K562 (cell line): Measurements from ENCODE around the gene BBOX1. TPM values are rescaled to one million over a fixed set of nuclear protein-coding genes. Genes with fewer than 3 reads are reported as not detected.

Experiments used
- ATAC-seq: fragments of 200-7000 bp; cut with Tn5 transposase; 3 replicates; pipeline ENCODE4 v1.9.1; 2020; ENCODE audit warnings: moderate library complexity
- BruUV-seq: library from RNA; stranded (reverse); fragments of 400-500 nt; replicated peaks from 2 replicates; lab custom pipeline; 2021; lab: Mats Ljungman, UMichigan
- CTCF ChIA-PET: fragments of 300-600 bp; formaldehyde crosslinking; extraction: SDS; loops from one replicate; lab custom pipeline; 2021; ENCODE audit warnings: low intra/inter-chr PET ratio; lab: Yijun Ruan, JAX
- POLR2A ChIA-PET: fragments of 300-600, 350-650 bp; sonication (Branson Sonifier 250); formaldehyde crosslinking; extraction: SDS; loops from one replicate; lab custom pipeline; 2021; ENCODE audit warnings: antibody characterized with exemption, inconsistent platforms; lab: Yijun Ruan, JAX
- DNase-seq, 4 experiments: peaks; one replicate each; pipeline versions ENCODE4 v3.0.0 to v3.0.0-alpha.2; 2011 to 2018; ENCODE audit warnings: low spot score in 3 of 4, mixed read lengths in 3 of 4; ENCODE audit errors: extremely low read depth in 1 of 4
- FAIRE-seq: peaks from 2 replicates; lab custom pipeline; 2011; peaks lifted over from hg19 to GRCh38; lab: Jason Lieb, UNC
- H2AFZ ChIP-seq: 2 replicates; pipeline ENCODE4 v1.6.0; 2011; ENCODE audit warnings: low read depth, low read length, control low read depth, inconsistent platforms
- H3K27ac ChIP-seq: fragments of 200-600 bp; 3 replicates; pipeline ENCODE4 v1.8.0; 2011; ENCODE audit warnings: low read depth, mild to moderate bottlenecking, control low read depth, inconsistent platforms, low read length, moderate library complexity, mixed read lengths; ENCODE audit errors: extremely low read depth
- H3K27me3 ChIP-seq, 2 experiments: fragments of 300-600 bp in 1 of 2; 2 replicates in 1 of 2; 3 replicates in 1 of 2; pipeline versions ENCODE4 v1.6.0 to v1.8.0; 2011; ENCODE audit warnings: inconsistent platforms in 2 of 2, low read length in 2 of 2, mild to moderate bottlenecking in 1 of 2, mixed read lengths in 1 of 2, moderate library complexity in 1 of 2; ENCODE audit not compliant: control insufficient read depth in 2 of 2, insufficient read depth in 2 of 2
- H3K36me3 ChIP-seq: fragments of 300-600 bp; 3 replicates; pipeline ENCODE4 v1.8.0; 2011; ENCODE audit warnings: mild to moderate bottlenecking, low read length, inconsistent platforms; ENCODE audit not compliant: control insufficient read depth, insufficient read depth
- H3K4me1 ChIP-seq, 2 experiments: fragments of 200-600 bp in 1 of 2; replicated peaks in 1 of 2; 2 replicates in 1 of 2; 3 replicates in 1 of 2; pipeline versions ENCODE4 v1.5.1 to v1.8.0; 2011; ENCODE audit warnings: inconsistent platforms in 2 of 2, low read length in 2 of 2, mild to moderate bottlenecking in 1 of 2, mixed read lengths in 1 of 2, moderate library complexity in 1 of 2; ENCODE audit not compliant: control insufficient read depth in 2 of 2, insufficient read depth in 2 of 2
- H3K4me2 ChIP-seq: 2 replicates; pipeline ENCODE4 v1.6.1; 2011; ENCODE audit warnings: low read length, control low read depth, inconsistent platforms, mixed read lengths; ENCODE audit not compliant: insufficient read depth
- H3K4me3 ChIP-seq: fragments of 200-600 bp; sonication (generic), shearing (Covaris generic); 2 replicates; pipeline ENCODE4 v1.5.1; 2016; ENCODE audit warnings: control low read depth, inconsistent platforms
- H3K79me2 ChIP-seq: fragments of 200-600 bp; 3 replicates; pipeline ENCODE4 v1.8.0; 2011; ENCODE audit warnings: low read length, inconsistent platforms; ENCODE audit not compliant: control insufficient read depth, insufficient read depth
- H3K9ac ChIP-seq, 2 experiments: 2 replicates each; pipeline versions ENCODE4 v1.6.0 to v1.6.1; 2011; ENCODE audit warnings: low read depth in 2 of 2, low read length in 2 of 2, control low read depth in 1 of 2, inconsistent platforms in 1 of 2, mild to moderate bottlenecking in 1 of 2, mixed read lengths in 1 of 2; ENCODE audit not compliant: insufficient read depth in 1 of 2
- H3K9me1 ChIP-seq: one replicate; pipeline ENCODE4 v1.6.0; 2011; ENCODE audit warnings: inconsistent platforms, mild to moderate bottlenecking, low read length, moderate library complexity; ENCODE audit not compliant: control insufficient read depth, insufficient read depth
- H3K9me3 ChIP-seq: replicated peaks from 2 replicates; pipeline ENCODE4 v1.5.1; 2011; ENCODE audit warnings: low read depth, low read length, inconsistent platforms; ENCODE audit not compliant: control insufficient read depth, insufficient read depth
- H4K20me1 ChIP-seq: replicated peaks from 2 replicates; pipeline ENCODE4 v1.6.1; 2011; ENCODE audit warnings: low read length, inconsistent platforms, mixed read lengths; ENCODE audit not compliant: control insufficient read depth, insufficient read depth
- CREBBP ChIP-seq: IDR thresholded peaks from one replicate; pipeline ENCODE4 v1.6.1; 2012; ENCODE audit warnings: low read depth, mild to moderate bottlenecking, control low read depth, inconsistent platforms, low read length
- CXXC5 ChIP-seq: fragments of 250-450 bp; sonication (Bioruptor Pico); IDR thresholded peaks from 2 replicates; pipeline ENCODE4 v1.8.0; 2022; ENCODE audit warnings: inconsistent platforms, mild to moderate bottlenecking, moderate library complexity
- EP400 ChIP-seq: fragments of 450-650 bp; IDR thresholded peaks from 2 replicates; pipeline ENCODE4 v1.6.1; 2017; ENCODE audit warnings: antibody characterized with exemption, mild to moderate bottlenecking, moderate library complexity
- ETS2 ChIP-seq: IDR thresholded peaks from 2 replicates; pipeline ENCODE4 v1.6.1; 2016; ENCODE audit warnings: borderline replicate concordance, missing genetic modification characterization, mild to moderate bottlenecking, moderate library complexity, missing compliant biosample characterization; ENCODE audit not compliant: poor library complexity, severe bottlenecking
- HNRNPH1 ChIP-seq: fragments of 200-400 bp; formaldehyde crosslinking; optimal IDR thresholded peaks from 2 replicates; pipeline ENCODE3; 2017; ENCODE audit warnings: low read depth, mild to moderate bottlenecking, low read length, moderate library complexity
- KLF16 ChIP-seq: IDR thresholded peaks from 2 replicates; pipeline ENCODE4 v1.6.1; 2016; ENCODE audit warnings: antibody characterized with exemption
- NR2C2 ChIP-seq, 2 experiments: fragments of 200-800 bp in 1 of 2; sonication (Bioruptor generic) in 1 of 2; sonication (generic) in 1 of 2; formaldehyde crosslinking in 1 of 2; IDR thresholded peaks; 2 replicates each; pipeline versions ENCODE4 v1.6.1 to v1.8.0; 2016 to 2022; ENCODE audit warnings: mild to moderate bottlenecking in 1 of 2, missing compliant biosample characterization in 1 of 2, missing genetic modification characterization in 1 of 2, missing genetic modification reagents in 1 of 2
- SMARCC2 ChIP-seq: fragments of 450-650 bp; IDR thresholded peaks from 2 replicates; pipeline ENCODE4 v1.6.1; 2017; ENCODE audit warnings: antibody characterized with exemption, moderate library complexity, mild to moderate bottlenecking, low read depth
- TEAD4 ChIP-seq, 2 experiments: sonication (generic) in 1 of 2; formaldehyde crosslinking in 1 of 2; IDR thresholded peaks; 2 replicates each; pipeline versions ENCODE4 v1.6.1 to v1.8.0; 2012 to 2022; ENCODE audit warnings: borderline replicate concordance in 1 of 2, inconsistent platforms in 1 of 2, low read length in 1 of 2, mild to moderate bottlenecking in 1 of 2, missing genetic modification reagents in 1 of 2
- TSC22D4 ChIP-seq: fragments of 450-650 bp; IDR thresholded peaks from 2 replicates; pipeline ENCODE4 v1.6.1; 2016; ENCODE audit warnings: missing genetic modification characterization, missing biosample characterization, control low read depth
- ZNF41 ChIP-seq: fragments of 250-450 bp; sonication (Bioruptor Pico); conservative IDR thresholded peaks from 2 replicates; pipeline ENCODE4 v1.4.0; 2020; ENCODE audit warnings: mild to moderate bottlenecking
- ZNF507 ChIP-seq: conservative IDR thresholded peaks from 2 replicates; pipeline ENCODE4 v1.6.1; 2017; ENCODE audit warnings: missing genetic modification characterization, missing compliant biosample characterization
- in situ Hi-C: fragments of 300-500 bp; cut with MboI; formaldehyde crosslinking; loops from 4 replicates; pipeline ENCODE4 v1.15.0; 2018; ENCODE audit warnings: inconsistent platforms, mixed read lengths
- intact Hi-C: fragments of 100-400 bp; cut with micrococcal nuclease; formaldehyde crosslinking; loops from 2 replicates; pipeline ENCODE4 v1.14.2; 2022
- polyA plus RNA-seq, 8 experiments: library from polyadenylated mRNA; depleted of rRNA in 4 of 8; stranded (reverse) in 5 of 8; unstranded in 3 of 8; fragments of >200 nt; fragmentation: Nextera tagmentation in 2 of 8; fragmentation: Illumina TruSeq in 1 of 8; extraction: Ambion mirVana in 2 of 8; extraction: Trizol in 1 of 8; gene quantifications; 2 replicates each; pipeline versions ENCODE4 v1.2.1 to v1.2.3, GENCODE V29; 2011 to 2014; ENCODE audit warnings: inconsistent platforms in 1 of 8, missing spikeins in 1 of 8
- total RNA-seq, 7 experiments: library from RNA; depleted of rRNA in 6 of 7; stranded (reverse); fragments of >200 nt in 6 of 7; fragmentation: Illumina TruSeq in 2 of 7; extraction: Trizol in 2 of 7; gene quantifications; 2 replicates each; pipeline versions ENCODE4 v1.2.1 to v1.2.3, GENCODE V29; 2011 to 2021; ENCODE audit warnings: low replicate concordance in 1 of 7
- TF ChIP-seq, protein P1 (sequence below): sonication (generic); formaldehyde crosslinking; IDR thresholded peaks from 2 replicates; pipeline ENCODE4 v1.8.0; 2022; ENCODE audit warnings: mild to moderate bottlenecking, missing genetic modification reagents
- TF ChIP-seq, protein P2 (sequence below): sonication (generic); formaldehyde crosslinking; IDR thresholded peaks from 2 replicates; pipeline ENCODE4 v1.9.0; 2022; ENCODE audit warnings: mild to moderate bottlenecking, missing genetic modification reagents
- TF ChIP-seq, protein P3 (sequence below): fragments of 450-650 bp; IDR thresholded peaks from 2 replicates; pipeline ENCODE4 v1.7.0; 2016; ENCODE audit warnings: borderline replicate concordance
- TF ChIP-seq, protein P4 (sequence below): fragments of 450-650 bp; formaldehyde crosslinking; IDR thresholded peaks from 2 replicates; pipeline ENCODE4 v1.4.0; 2020; ENCODE audit warnings: mild to moderate bottlenecking
- TF ChIP-seq, protein P5 (sequence below): fragments of 250-450 bp; sonication (Bioruptor Pico); IDR thresholded peaks from 2 replicates; pipeline ENCODE4 v1.8.0; 2021; ENCODE audit warnings: moderate library complexity, mild to moderate bottlenecking, inconsistent platforms
- TF ChIP-seq, protein P6 (sequence below): fragments of 450-650 bp; formaldehyde crosslinking; IDR thresholded peaks from 2 replicates; pipeline ENCODE4 v1.4.0; 2020; ENCODE audit warnings: mild to moderate bottlenecking, moderate library complexity

The BBOX1 gene
- total and polyA plus RNA-seq, 9 of the 15 experiments (the other 6 are each of a cell fraction or from before 2014, with no cell fraction given): not detected

DNA sequence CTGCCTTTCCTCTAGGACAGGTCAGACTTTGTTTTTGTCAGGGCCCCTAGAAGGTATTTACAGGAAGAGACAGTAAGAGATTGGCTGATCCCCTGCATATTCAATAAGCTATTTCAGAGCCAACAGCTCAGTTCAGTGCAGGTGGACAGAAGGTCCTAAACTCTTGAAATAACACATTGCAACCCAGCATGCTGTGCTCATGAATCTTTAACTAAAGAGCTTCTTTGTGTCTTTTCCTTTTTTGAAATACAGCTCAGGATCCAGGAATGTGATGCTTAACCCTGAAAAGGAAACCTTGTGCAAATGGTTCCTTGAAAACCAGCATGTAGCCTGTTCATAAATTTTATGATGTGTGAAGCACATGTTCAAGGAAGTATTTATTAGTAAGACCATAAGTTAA lies 43.9 kb downstream of the BBOX1 start:
- H3K36me3 ChIP-seq: no peaks in the 10 kb centered on the region
- H3K4me3 ChIP-seq: no peak overlapping the region
- ChIA-PET CTCF (no interaction called here), POLR2A (no interaction called here)
- no peak for TF ChIP-seq CXXC5 (CRISPR knock-in tag)
- TF ChIP-seq, protein P1, sequence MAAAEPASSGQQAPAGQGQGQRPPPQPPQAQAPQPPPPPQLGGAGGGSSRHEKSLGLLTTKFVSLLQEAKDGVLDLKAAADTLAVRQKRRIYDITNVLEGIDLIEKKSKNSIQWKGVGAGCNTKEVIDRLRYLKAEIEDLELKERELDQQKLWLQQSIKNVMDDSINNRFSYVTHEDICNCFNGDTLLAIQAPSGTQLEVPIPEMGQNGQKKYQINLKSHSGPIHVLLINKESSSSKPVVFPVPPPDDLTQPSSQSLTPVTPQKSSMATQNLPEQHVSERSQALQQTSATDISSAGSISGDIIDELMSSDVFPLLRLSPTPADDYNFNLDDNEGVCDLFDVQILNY: no peak
- TF ChIP-seq KLF16: no peak
- TF ChIP-seq HNRNPH1: no peak
- TF ChIP-seq, protein P2, sequence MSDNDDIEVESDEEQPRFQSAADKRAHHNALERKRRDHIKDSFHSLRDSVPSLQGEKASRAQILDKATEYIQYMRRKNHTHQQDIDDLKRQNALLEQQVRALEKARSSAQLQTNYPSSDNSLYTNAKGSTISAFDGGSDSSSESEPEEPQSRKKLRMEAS (CRISPR knock-in tag): no peak
- TF ChIP-seq, protein P3, sequence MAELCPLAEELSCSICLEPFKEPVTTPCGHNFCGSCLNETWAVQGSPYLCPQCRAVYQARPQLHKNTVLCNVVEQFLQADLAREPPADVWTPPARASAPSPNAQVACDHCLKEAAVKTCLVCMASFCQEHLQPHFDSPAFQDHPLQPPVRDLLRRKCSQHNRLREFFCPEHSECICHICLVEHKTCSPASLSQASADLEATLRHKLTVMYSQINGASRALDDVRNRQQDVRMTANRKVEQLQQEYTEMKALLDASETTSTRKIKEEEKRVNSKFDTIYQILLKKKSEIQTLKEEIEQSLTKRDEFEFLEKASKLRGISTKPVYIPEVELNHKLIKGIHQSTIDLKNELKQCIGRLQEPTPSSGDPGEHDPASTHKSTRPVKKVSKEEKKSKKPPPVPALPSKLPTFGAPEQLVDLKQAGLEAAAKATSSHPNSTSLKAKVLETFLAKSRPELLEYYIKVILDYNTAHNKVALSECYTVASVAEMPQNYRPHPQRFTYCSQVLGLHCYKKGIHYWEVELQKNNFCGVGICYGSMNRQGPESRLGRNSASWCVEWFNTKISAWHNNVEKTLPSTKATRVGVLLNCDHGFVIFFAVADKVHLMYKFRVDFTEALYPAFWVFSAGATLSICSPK: no peak
- TF ChIP-seq, protein P4, sequence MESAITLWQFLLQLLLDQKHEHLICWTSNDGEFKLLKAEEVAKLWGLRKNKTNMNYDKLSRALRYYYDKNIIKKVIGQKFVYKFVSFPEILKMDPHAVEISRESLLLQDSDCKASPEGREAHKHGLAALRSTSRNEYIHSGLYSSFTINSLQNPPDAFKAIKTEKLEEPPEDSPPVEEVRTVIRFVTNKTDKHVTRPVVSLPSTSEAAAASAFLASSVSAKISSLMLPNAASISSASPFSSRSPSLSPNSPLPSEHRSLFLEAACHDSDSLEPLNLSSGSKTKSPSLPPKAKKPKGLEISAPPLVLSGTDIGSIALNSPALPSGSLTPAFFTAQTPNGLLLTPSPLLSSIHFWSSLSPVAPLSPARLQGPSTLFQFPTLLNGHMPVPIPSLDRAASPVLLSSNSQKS (CRISPR knock-in tag): no peak
- no peak for TF ChIP-seq ZNF507 (tag)
- TF ChIP-seq ZNF41 (CRISPR knock-in tag): no peak
- TF ChIP-seq TEAD4 (IDR thresholded peaks at IDR 0.05; ENCODE audit: low read length): no peak
- TF ChIP-seq TEAD4 (CRISPR knock-in tag; IDR thresholded peaks at IDR 0.05; ENCODE audit: borderline replicate concordance): no peak
- no peak for TF ChIP-seq SMARCC2
- TF ChIP-seq, protein P5, sequence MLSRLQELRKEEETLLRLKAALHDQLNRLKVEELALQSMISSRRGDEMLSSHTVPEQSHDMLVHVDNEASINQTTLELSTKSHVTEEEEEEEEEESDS: no peak
- no peak for TF ChIP-seq EP400
- no peak for TF ChIP-seq ETS2
- no peak for TF ChIP-seq CREBBP
- TF ChIP-seq, protein P6, sequence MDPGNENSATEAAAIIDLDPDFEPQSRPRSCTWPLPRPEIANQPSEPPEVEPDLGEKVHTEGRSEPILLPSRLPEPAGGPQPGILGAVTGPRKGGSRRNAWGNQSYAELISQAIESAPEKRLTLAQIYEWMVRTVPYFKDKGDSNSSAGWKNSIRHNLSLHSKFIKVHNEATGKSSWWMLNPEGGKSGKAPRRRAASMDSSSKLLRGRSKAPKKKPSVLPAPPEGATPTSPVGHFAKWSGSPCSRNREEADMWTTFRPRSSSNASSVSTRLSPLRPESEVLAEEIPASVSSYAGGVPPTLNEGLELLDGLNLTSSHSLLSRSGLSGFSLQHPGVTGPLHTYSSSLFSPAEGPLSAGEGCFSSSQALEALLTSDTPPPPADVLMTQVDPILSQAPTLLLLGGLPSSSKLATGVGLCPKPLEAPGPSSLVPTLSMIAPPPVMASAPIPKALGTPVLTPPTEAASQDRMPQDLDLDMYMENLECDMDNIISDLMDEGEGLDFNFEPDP: no peak
- TF ChIP-seq TSC22D4 (tag): no peak
- TF ChIP-seq NR2C2 (CRISPR knock-in tag; IDR thresholded peaks at IDR 0.05): no peak
- no peak for TF ChIP-seq NR2C2 (tag; IDR thresholded peaks at IDR 0.05)
- H3K4me1 ChIP-seq: no peaks in the 10 kb centered on the region
- FAIRE-seq (no peak), DNase-seq (no peak), ATAC-seq (no peak)
- no peak overlapping the region for H3K4me2 ChIP-seq
- in situ Hi-C loops (no loop called here), intact Hi-C loops (no loop called here)
- no peak overlapping the region for H2AFZ ChIP-seq
- H3K27me3 ChIP-seq: no peaks in the 10 kb centered on the region
- no peaks in the 10 kb centered on the region for H3K9me3 ChIP-seq
- H3K9ac ChIP-seq: no peak overlapping the region
- no peaks in the 10 kb centered on the region for H3K79me2 ChIP-seq
- no TSS peak for BruUV-seq
- H4K20me1 ChIP-seq: no peaks in the 10 kb centered on the region
- no peaks in the 10 kb centered on the region for H3K9me1 ChIP-seq
- H3K27ac ChIP-seq: no peak overlapping the region
